Neural cell (in vitro differentiated cells): ENCODE measurements around the gene FMNL1. TPM values are rescaled to one million over a fixed set of nuclear protein-coding genes. Genes with fewer than 3 reads are reported as not detected.
"Not testable (repeated sequence)": the region's sequence is repeated elsewhere in the genome, so short reads cannot be mapped to it uniquely, and the experiment has no call there.

Experiments
- H2AFZ ChIP-seq: fragments of 200-600, 300-800 bp; sonication (generic), shearing (Covaris generic); 2 replicates; pipeline ENCODE4 v1.6.0; 2014; ENCODE audit warnings: low read depth, mild to moderate bottlenecking, antibody characterized with exemption, low read length, moderate library complexity
- H3F3A ChIP-seq: fragments of 200-600 bp; shearing (Covaris generic); 2 replicates; pipeline ENCODE4 v1.6.1; 2016; ENCODE audit warnings: mild to moderate bottlenecking, moderate library complexity, mixed read lengths, antibody characterized with exemption, low read length; ENCODE audit not compliant: insufficient read depth, poor library complexity, severe bottlenecking
- H3K27ac ChIP-seq: fragments of 200-600, 300-800 bp; sonication (generic), shearing (Covaris generic); 2 replicates; pipeline ENCODE4 v1.5.1; 2014; ENCODE audit warnings: mild to moderate bottlenecking, low read length, moderate library complexity
- H3K27me3 ChIP-seq: fragments of 300-800, 200-600 bp; sonication (generic), shearing (Covaris generic); 2 replicates; pipeline ENCODE4 v1.6.0; 2014; ENCODE audit warnings: mild to moderate bottlenecking, low read depth, low read length, moderate library complexity; ENCODE audit not compliant: insufficient read depth
- H3K36me3 ChIP-seq: fragments of 300-800, 200-600 bp; sonication (generic), shearing (Covaris generic); 2 replicates; pipeline ENCODE4 v1.5.1; 2014; ENCODE audit warnings: mild to moderate bottlenecking, antibody characterized with exemption, low read length, moderate library complexity; ENCODE audit not compliant: insufficient read depth
- H3K4me2 ChIP-seq: fragments of 300-800, 200-600 bp; sonication (generic), shearing (Covaris generic); 2 replicates; pipeline ENCODE4 v1.6.0; 2014; ENCODE audit warnings: mild to moderate bottlenecking, low read length
- H3K4me3 ChIP-seq: fragments of 300-800, 200-600 bp; sonication (generic), shearing (Covaris generic); 2 replicates; pipeline ENCODE4 v1.5.1; 2014; ENCODE audit warnings: mild to moderate bottlenecking, low read length, moderate library complexity
- H3K79me2 ChIP-seq: fragments of 200-600 bp; shearing (Covaris generic); replicated peaks from 2 replicates; pipeline ENCODE4 v1.6.0; 2014; ENCODE audit warnings: mild to moderate bottlenecking, low read length, moderate library complexity; ENCODE audit not compliant: insufficient read depth
- H3K9ac ChIP-seq: fragments of 300-800, 200-600 bp; sonication (generic), shearing (Covaris generic); 2 replicates; pipeline ENCODE4 v1.6.1; 2016; ENCODE audit warnings: mild to moderate bottlenecking, low read length, mixed read lengths
- H3K9me2 ChIP-seq: fragments of 200-600 bp; shearing (Covaris generic); 2 replicates; pipeline ENCODE4 v1.6.1; 2016; ENCODE audit warnings: mild to moderate bottlenecking, low read length, mixed read lengths; ENCODE audit not compliant: insufficient read depth
- H3K9me3 ChIP-seq: fragments of 200-600, 300-800 bp; sonication (generic), shearing (Covaris generic); 2 replicates; pipeline ENCODE4 v1.6.1; 2016; ENCODE audit warnings: mild to moderate bottlenecking, mixed run types, low read length, moderate library complexity, mixed read lengths
- H4K20me1 ChIP-seq: fragments of 200-600 bp; shearing (Covaris generic); 2 replicates; pipeline ENCODE4 v1.6.1; 2016; ENCODE audit warnings: mild to moderate bottlenecking, mixed run types; ENCODE audit not compliant: insufficient read depth
- CTCF ChIP-seq: fragments of 450-650 bp; IDR thresholded peaks from 2 replicates; pipeline ENCODE4 v1.5.1; 2014; ENCODE audit warnings: antibody characterized with exemption, mild to moderate bottlenecking, moderate library complexity; ENCODE audit not compliant: poor library complexity, severe bottlenecking
- EP300 ChIP-seq: fragments of 450-650 bp; conservative IDR thresholded peaks from 2 replicates; pipeline ENCODE4 v1.6.1; 2014; ENCODE audit warnings: antibody characterized with exemption, mild to moderate bottlenecking, moderate library complexity; ENCODE audit not compliant: poor library complexity, severe bottlenecking
- EZH2 ChIP-seq: fragments of 200-600, 300-800 bp; shearing (Covaris generic), sonication (generic); IDR thresholded peaks from 2 replicates; pipeline ENCODE4 v1.6.1; 2014; ENCODE audit warnings: antibody characterized with exemption, low read length, borderline replicate concordance, mild to moderate bottlenecking; ENCODE audit not compliant: insufficient read depth, poor library complexity, severe bottlenecking
- MXI1 ChIP-seq: fragments of 450-650 bp; conservative IDR thresholded peaks from 2 replicates; pipeline ENCODE4 v1.6.1; 2014; ENCODE audit warnings: antibody characterized with exemption, mild to moderate bottlenecking; ENCODE audit not compliant: poor library complexity, severe bottlenecking
- POLR2AphosphoS5 ChIP-seq: IDR thresholded peaks from 2 replicates; pipeline ENCODE4 v1.6.1; 2012
- RAD21 ChIP-seq: fragments of 450-650 bp; conservative IDR thresholded peaks from 2 replicates; pipeline ENCODE4 v1.6.1; 2014; ENCODE audit warnings: antibody characterized with exemption, mild to moderate bottlenecking, moderate library complexity
- REST ChIP-seq: IDR thresholded peaks from 2 replicates; pipeline ENCODE4 v1.6.1; 2012; ENCODE audit warnings: borderline replicate concordance
- SMC3 ChIP-seq: fragments of 450-650 bp; conservative IDR thresholded peaks from 2 replicates; pipeline ENCODE4 v1.6.1; 2014; ENCODE audit warnings: antibody characterized with exemption, mild to moderate bottlenecking, moderate library complexity; ENCODE audit not compliant: poor library complexity
- TAF1 ChIP-seq: IDR thresholded peaks from 2 replicates; pipeline ENCODE4 v1.6.1; 2012; ENCODE audit warnings: low read depth
- polyA plus RNA-seq: library from polyadenylated mRNA; depleted of rRNA; stranded (reverse); fragments of >200 nt; gene quantifications from 2 replicates; pipeline ENCODE4 v1.2.3, GENCODE V29; 2014

Gene FMNL1
- polyA plus RNA-seq, 1 donor from 2014 or later, result 5.6 TPM

- not testable (repeated sequence) for H3K9me2 ChIP-seq, H3K79me2 ChIP-seq, H3K36me3 ChIP-seq, H2AFZ ChIP-seq, H3K27me3 ChIP-seq, H3K27ac ChIP-seq, H3K9ac ChIP-seq, H3K9me3 ChIP-seq, H4K20me1 ChIP-seq, H3K4me2 ChIP-seq, H3K4me3 ChIP-seq, H3F3A ChIP-seq
Observed at GRCh38 chr17:45201880-45202279, 19.8 kb upstream of the FMNL1 start.

- no peak overlapping the region for H3K27ac ChIP-seq
- H3K9me2 ChIP-seq, result no peaks in the 10 kb centered on the region
- no peaks in the 10 kb centered on the region for H3K79me2 ChIP-seq
- H3K4me2 ChIP-seq, result no peak overlapping the region
- no peaks in the 10 kb centered on the region for H3K36me3 ChIP-seq
- no peaks in the 10 kb centered on the region for H3F3A ChIP-seq
- H4K20me1 ChIP-seq, result no peaks in the 10 kb centered on the region
- H3K9me3 ChIP-seq, result no peaks in the 10 kb centered on the region
- H3K9ac ChIP-seq, result no peak overlapping the region
- H2AFZ ChIP-seq, result no peak overlapping the region
- TF ChIP-seq POLR2AphosphoS5 (no peak), REST (no peak), RAD21 (peak; percentile 97), SMC3 (peak; percentile 94), EZH2 (no peak), EP300 (no peak), MXI1 (no peak), CTCF (peak; percentile 94)
- no peak overlapping the region for H3K4me3 ChIP-seq
- peaks cover 40% of the 10 kb centered on the region for H3K27me3 ChIP-seq
Observed at GRCh38 chr17:45218895-45219661, 2.6 kb upstream of the FMNL1 start.

GRCh38 chr17:45220079-45220478, 1.6 kb upstream of the FMNL1 start:
- Histone ChIP-seq H3K9me3 (no peaks in the 10 kb centered on the region), H3K9me2 (no peaks in the 10 kb centered on the region), H3K36me3 (no peaks in the 10 kb centered on the region), H3K27me3 (peaks cover 42% of the 10 kb centered on the region), H3K4me3 (peak overlapping the region; percentile 83), H3K79me2 (no peaks in the 10 kb centered on the region), H4K20me1 (no peaks in the 10 kb centered on the region), H3F3A (no peaks in the 10 kb centered on the region), H3K27ac (no peak overlapping the region), H3K9ac (no peak overlapping the region), H3K4me2 (no peak overlapping the region), H2AFZ (no peak overlapping the region)
- TF ChIP-seq RAD21 (no peak), EZH2 (no peak), TAF1 (no peak), SMC3 (no peak), CTCF (no peak), POLR2AphosphoS5 (no peak), MXI1 (no peak), EP300 (no peak), REST (no peak)
